Panc1 (cell line): Measurements from ENCODE around the gene TMCC1. TPM values are rescaled to one million over a fixed set of nuclear protein-coding genes. Genes with fewer than 3 reads are reported as not detected.

Source experiments
- ATAC-seq: fragments of 200-7000 bp; cut with Tn5 transposase; 2 replicates; pipeline ENCODE4 v1.9.1; 2020; ENCODE audit warnings: mild to moderate bottlenecking, moderate library complexity
- BruUV-seq: library from RNA; stranded (reverse); fragments of 400-500 nt; replicated peaks from 2 replicates; lab custom pipeline; 2021; lab: Mats Ljungman, UMichigan
- CTCF ChIA-PET: fragments of 300-600 bp; sonication (Branson Sonifier 250); formaldehyde crosslinking; loops from one replicate; lab custom pipeline; 2022; ENCODE audit warnings: antibody characterized with exemption; lab: Charles Lee
- POLR2A ChIA-PET: fragments of 300-600 bp; sonication (Branson Sonifier 250); formaldehyde crosslinking; loops from one replicate; lab custom pipeline; 2022; ENCODE audit warnings: antibody characterized with exemption; lab: Charles Lee
- DNase-seq: peaks from one replicate; pipeline ENCODE4 v3.0.0-alpha.2; 2010; ENCODE audit warnings: low read depth, low spot score
- H3K27ac ChIP-seq: 2 replicates; pipeline ENCODE4 v1.5.1; 2011; ENCODE audit warnings: mild to moderate bottlenecking, low read length, inconsistent platforms
- H3K27me3 ChIP-seq: fragments of 200-500 bp; sonication (Bioruptor generic); 2 replicates; pipeline ENCODE4 v1.6.0; 2014; ENCODE audit warnings: low read length, inconsistent platforms; ENCODE audit not compliant: control insufficient read depth, insufficient read depth
- H3K36me3 ChIP-seq: fragments of 200-500 bp; sonication (Bioruptor generic); 2 replicates; pipeline ENCODE4 v1.5.1; 2014; ENCODE audit warnings: inconsistent platforms, mild to moderate bottlenecking, low read length, moderate library complexity; ENCODE audit not compliant: control insufficient read depth, insufficient read depth
- H3K4me1 ChIP-seq: 2 replicates; pipeline ENCODE4 v1.5.1; 2011; ENCODE audit warnings: inconsistent platforms, mild to moderate bottlenecking, low read length, moderate library complexity; ENCODE audit not compliant: control insufficient read depth, insufficient read depth
- H3K4me3 ChIP-seq, 2 experiments: 2 replicates each; pipeline ENCODE4 v1.5.1; 2011 to 2012; ENCODE audit warnings: low read depth in 2 of 2, low read length in 2 of 2, mild to moderate bottlenecking in 2 of 2, inconsistent platforms in 1 of 2, moderate library complexity in 1 of 2
- H3K9me3 ChIP-seq: fragments of 200-500 bp; sonication (Bioruptor generic); 2 replicates; pipeline ENCODE4 v1.5.1; 2014; ENCODE audit warnings: low read depth, mild to moderate bottlenecking, inconsistent platforms, low read length, moderate library complexity; ENCODE audit not compliant: control insufficient read depth, insufficient read depth
- POLR2AphosphoS5 ChIP-seq: IDR thresholded peaks from 2 replicates; pipeline ENCODE4 v1.6.1; 2012; ENCODE audit warnings: mild to moderate bottlenecking, low read depth, low read length, moderate library complexity
- SIN3A ChIP-seq: IDR thresholded peaks from 2 replicates; pipeline ENCODE4 v1.6.1; 2012; ENCODE audit warnings: low read depth, mild to moderate bottlenecking, low read length, moderate library complexity, borderline replicate concordance; ENCODE audit not compliant: insufficient read depth
- TCF7L2 ChIP-seq: IDR thresholded peaks from 2 replicates; pipeline ENCODE4 v1.6.1; 2011; ENCODE audit warnings: mild to moderate bottlenecking, low read depth, low read length, inconsistent platforms
- in situ Hi-C: cut with HindIII; loops from 2 replicates; pipeline ENCODE4 v1.10.0; 2016; ENCODE audit warnings: low sequenced_read_pairs, low pct_unique_long_range_greater_than_20kb
- intact Hi-C: fragments of 100-400 bp; cut with micrococcal nuclease; formaldehyde crosslinking; loops from one replicate; pipeline ENCODE4 v1.10.0; 2022; ENCODE audit not compliant: unreplicated experiment
- total RNA-seq: library from RNA; stranded (reverse); gene quantifications from one replicate; pipeline ENCODE4 v1.2.1, GENCODE V29; 2021; ENCODE audit not compliant: unreplicated experiment
- TF ChIP-seq, protein P1 (sequence below), 2 experiments: IDR thresholded peaks; 2 replicates each; pipeline ENCODE4 v1.6.1; 2011 to 2012; ENCODE audit warnings: low read depth in 2 of 2, control low read depth in 1 of 2, low read length in 1 of 2, mild to moderate bottlenecking in 1 of 2, moderate library complexity in 1 of 2; ENCODE audit not compliant: insufficient read depth in 1 of 2
- TF ChIP-seq, protein P2 (sequence below): fragments of 450-650 bp; IDR thresholded peaks from 2 replicates; pipeline ENCODE4 v1.5.1; 2017; ENCODE audit warnings: mild to moderate bottlenecking

Gene TMCC1
- total RNA-seq, 1 experiment from 2014 or later: 33.2 TPM

DNA sequence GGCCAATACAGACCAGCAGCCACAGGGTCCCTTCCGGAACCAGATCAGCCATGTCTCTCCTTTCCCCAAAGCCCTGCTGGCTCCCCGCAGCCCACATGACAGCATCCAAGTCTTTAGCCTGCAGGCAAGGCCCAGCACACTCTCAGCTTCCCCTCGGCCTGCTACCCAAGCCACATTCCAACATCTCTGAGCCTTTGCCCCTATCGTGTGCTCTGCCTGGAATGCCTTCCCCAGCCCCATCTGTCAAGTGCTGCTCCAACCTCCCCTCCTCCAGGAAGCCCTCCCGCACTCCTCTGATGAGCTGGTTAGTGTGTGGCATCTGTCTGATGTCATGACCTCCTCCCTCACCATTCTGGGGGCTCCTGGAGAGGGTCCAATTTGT, 295.5 kb downstream of the TMCC1 start:
- ChIA-PET CTCF (no interaction called here), POLR2A (interaction anchor here (0.6 kb wide), 1 partner anchor 153 kb away, joined by 3 read pairs; no protein-coding TSS in a partner anchor)
- H3K27ac ChIP-seq: peak overlapping the region; percentile 99
- H3K27me3 ChIP-seq: no peaks in the 10 kb centered on the region
- peaks cover 100% of the 10 kb centered on the region for H3K4me1 ChIP-seq
- H3K36me3 ChIP-seq: no peaks in the 10 kb centered on the region
- H3K9me3 ChIP-seq: no peaks in the 10 kb centered on the region
- BruUV-seq: no TSS peak
- TF ChIP-seq SIN3A: no peak
- TF ChIP-seq TCF7L2: no peak
- no peak for TF ChIP-seq POLR2AphosphoS5
- TF ChIP-seq, protein P1, sequence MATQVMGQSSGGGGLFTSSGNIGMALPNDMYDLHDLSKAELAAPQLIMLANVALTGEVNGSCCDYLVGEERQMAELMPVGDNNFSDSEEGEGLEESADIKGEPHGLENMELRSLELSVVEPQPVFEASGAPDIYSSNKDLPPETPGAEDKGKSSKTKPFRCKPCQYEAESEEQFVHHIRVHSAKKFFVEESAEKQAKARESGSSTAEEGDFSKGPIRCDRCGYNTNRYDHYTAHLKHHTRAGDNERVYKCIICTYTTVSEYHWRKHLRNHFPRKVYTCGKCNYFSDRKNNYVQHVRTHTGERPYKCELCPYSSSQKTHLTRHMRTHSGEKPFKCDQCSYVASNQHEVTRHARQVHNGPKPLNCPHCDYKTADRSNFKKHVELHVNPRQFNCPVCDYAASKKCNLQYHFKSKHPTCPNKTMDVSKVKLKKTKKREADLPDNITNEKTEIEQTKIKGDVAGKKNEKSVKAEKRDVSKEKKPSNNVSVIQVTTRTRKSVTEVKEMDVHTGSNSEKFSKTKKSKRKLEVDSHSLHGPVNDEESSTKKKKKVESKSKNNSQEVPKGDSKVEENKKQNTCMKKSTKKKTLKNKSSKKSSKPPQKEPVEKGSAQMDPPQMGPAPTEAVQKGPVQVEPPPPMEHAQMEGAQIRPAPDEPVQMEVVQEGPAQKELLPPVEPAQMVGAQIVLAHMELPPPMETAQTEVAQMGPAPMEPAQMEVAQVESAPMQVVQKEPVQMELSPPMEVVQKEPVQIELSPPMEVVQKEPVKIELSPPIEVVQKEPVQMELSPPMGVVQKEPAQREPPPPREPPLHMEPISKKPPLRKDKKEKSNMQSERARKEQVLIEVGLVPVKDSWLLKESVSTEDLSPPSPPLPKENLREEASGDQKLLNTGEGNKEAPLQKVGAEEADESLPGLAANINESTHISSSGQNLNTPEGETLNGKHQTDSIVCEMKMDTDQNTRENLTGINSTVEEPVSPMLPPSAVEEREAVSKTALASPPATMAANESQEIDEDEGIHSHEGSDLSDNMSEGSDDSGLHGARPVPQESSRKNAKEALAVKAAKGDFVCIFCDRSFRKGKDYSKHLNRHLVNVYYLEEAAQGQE (IDR thresholded peaks at IDR 0.05; ENCODE audit: insufficient read depth in 1 of 2, low read depth in 2 of 2, low read length in 1 of 2): no peak
- TF ChIP-seq, protein P2, sequence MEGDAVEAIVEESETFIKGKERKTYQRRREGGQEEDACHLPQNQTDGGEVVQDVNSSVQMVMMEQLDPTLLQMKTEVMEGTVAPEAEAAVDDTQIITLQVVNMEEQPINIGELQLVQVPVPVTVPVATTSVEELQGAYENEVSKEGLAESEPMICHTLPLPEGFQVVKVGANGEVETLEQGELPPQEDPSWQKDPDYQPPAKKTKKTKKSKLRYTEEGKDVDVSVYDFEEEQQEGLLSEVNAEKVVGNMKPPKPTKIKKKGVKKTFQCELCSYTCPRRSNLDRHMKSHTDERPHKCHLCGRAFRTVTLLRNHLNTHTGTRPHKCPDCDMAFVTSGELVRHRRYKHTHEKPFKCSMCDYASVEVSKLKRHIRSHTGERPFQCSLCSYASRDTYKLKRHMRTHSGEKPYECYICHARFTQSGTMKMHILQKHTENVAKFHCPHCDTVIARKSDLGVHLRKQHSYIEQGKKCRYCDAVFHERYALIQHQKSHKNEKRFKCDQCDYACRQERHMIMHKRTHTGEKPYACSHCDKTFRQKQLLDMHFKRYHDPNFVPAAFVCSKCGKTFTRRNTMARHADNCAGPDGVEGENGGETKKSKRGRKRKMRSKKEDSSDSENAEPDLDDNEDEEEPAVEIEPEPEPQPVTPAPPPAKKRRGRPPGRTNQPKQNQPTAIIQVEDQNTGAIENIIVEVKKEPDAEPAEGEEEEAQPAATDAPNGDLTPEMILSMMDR: no peak
- DNase-seq (no peak), ATAC-seq (0 out of 2 replicates have a peak, but pooled peaks have one; percentile 0)
- H3K4me3 ChIP-seq: peak overlapping the region in 1 of 2 experiments; percentile 36; a peak in 2 of 4 replicates
- in situ Hi-C loops: no loop called here
- intact Hi-C loops: no loop called here

Other genes starting within 250 kb of the TMCC1 start
- gene TRH, start 81.0 kb upstream of the TMCC1 start, total RNA-seq: not detected
- 0.33 TPM for gene ALG1L2, start 188.1 kb upstream of the TMCC1 start, total RNA-seq